Subcutaneous abdominal adipose tissue (tissue), 5 donors: ENCODE data around the gene RASL12.

Experiments used
- H3K27ac ChIP-seq: one replicate; pipeline ENCODE4 v1.7.0; 2013; ENCODE audit warnings: low read depth, mild to moderate bottlenecking, inconsistent platforms, low read length, moderate library complexity
- H3K27me3 ChIP-seq, 5 donors: one replicate each; pipeline ENCODE4 v1.7.0; 2013; ENCODE audit warnings: low read length in 5 of 5, inconsistent platforms in 1 of 5; ENCODE audit not compliant: control insufficient read depth in 5 of 5, insufficient read depth in 4 of 5
- H3K36me3 ChIP-seq, 5 donors: one replicate each; pipeline ENCODE4 v1.7.0; 2013; ENCODE audit warnings: low read length in 5 of 5; ENCODE audit not compliant: control insufficient read depth in 5 of 5, insufficient read depth in 5 of 5
- H3K4me1 ChIP-seq, 5 donors: one replicate each; pipeline ENCODE4 v1.7.0; 2013; ENCODE audit warnings: low read length in 5 of 5, mild to moderate bottlenecking in 3 of 5, moderate library complexity in 1 of 5; ENCODE audit not compliant: control insufficient read depth in 5 of 5, insufficient read depth in 5 of 5
- H3K4me3 ChIP-seq, 5 donors: one replicate each; pipeline ENCODE4 v1.7.0; 2013; ENCODE audit warnings: low read length in 5 of 5, low read depth in 1 of 5
- H3K9ac ChIP-seq, 5 donors: one replicate each; pipeline ENCODE4 v1.7.0; 2013; ENCODE audit warnings: low read length in 5 of 5, mild to moderate bottlenecking in 4 of 5, moderate library complexity in 3 of 5
- H3K9me3 ChIP-seq, 5 donors: one replicate each; pipeline ENCODE4 v1.7.0; 2013; ENCODE audit warnings: low read length in 5 of 5; ENCODE audit not compliant: control insufficient read depth in 5 of 5
- donor health status: healthy.
- donor health status: healthy.
- donor health status: healthy.
- donor health status: healthy.
- donor health status: healthy.

The RASL12 gene

DNA sequence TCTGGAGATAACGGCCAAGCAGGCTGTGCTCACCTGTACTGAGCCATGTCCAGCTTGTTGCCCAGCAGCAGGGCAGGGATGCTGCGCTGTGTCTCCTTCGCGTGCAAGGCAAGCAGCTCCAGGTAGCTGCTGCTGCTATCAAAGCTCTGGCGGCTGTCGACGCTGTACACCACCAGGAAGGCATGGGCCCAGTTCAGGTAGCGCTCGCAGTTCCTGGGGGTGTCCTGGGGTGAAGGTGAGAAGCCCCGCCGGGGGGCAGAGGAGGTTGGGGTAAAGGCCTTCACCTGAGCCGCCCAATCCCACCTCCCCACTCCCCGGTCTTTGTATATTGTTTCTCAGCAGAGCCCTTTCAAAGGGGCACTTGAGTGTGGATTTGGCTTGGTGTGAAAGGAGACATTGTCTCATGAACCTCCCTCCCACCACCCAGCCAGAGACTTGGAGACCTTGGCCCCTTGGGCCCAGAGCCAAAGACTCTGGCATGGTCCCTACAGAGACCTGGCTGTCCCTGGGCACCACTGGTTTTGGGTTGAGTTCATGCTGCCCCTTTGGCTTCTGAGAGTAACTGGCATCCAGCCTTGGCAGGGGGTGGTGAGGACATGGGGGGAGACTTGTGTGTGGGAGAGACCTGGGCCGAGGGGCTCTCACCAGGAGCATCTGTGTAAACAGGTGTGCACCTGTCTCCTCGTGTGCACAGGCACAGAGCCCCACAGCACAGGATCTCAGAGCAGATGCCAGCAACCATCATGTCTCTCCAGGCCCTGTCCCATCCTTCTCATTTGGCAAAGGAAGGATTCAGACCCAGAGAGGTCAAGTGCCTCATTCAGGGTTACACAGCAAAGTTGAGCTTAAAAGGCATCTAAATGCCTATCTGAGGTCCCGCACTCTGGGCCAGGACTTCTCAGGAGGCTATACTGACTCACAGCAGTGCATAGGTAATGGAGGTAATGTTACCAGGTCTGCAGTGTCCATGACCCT is 9.1 kb downstream of the RASL12 start:
- peaks cover 3 to 34% (median 10%) of the 10 kb centered on the region in 5 donors for H3K4me1 ChIP-seq
- peaks cover 0 to 3% (median 0%) of the 10 kb centered on the region in 5 donors for H3K27me3 ChIP-seq
- H3K9ac ChIP-seq = no peak overlapping the region
- H3K4me3 ChIP-seq = no peak overlapping the region
- H3K27ac ChIP-seq = no peak overlapping the region
- H3K9me3 ChIP-seq = peaks cover 0 to 4% (median 0%) of the 10 kb centered on the region in 5 donors
- H3K36me3 ChIP-seq = peaks cover 0 to 10% (median 6%) of the 10 kb centered on the region in 5 donors

DNA sequence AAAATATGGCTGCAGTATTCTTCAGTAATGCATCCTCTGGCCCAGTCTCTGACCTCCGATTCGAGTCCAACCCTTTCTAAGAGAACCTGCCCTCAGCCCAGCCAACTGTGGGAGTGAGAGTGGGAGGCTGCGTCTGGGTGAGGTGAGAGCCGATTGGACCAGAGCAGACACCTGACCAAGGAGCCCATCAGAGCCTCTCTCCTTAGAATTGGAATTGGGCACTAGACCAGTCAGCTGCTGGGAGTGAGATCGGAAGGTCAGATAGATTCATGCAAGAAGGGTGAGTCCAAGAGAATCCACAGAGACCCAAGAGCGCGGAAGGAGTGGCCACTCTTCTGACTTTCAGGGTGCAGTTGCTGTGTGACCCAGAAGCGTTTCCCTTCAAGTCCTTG is 10.2 kb downstream of the RASL12 start:
- Histone ChIP-seq H3K27ac (no peak overlapping the region), H3K4me1 (peaks cover 3 to 23% (median 10%) of the 10 kb centered on the region in 5 donors), H3K36me3 (peaks cover 0 to 13% (median 6%) of the 10 kb centered on the region in 5 donors), H3K9me3 (peaks cover 0 to 4% (median 0%) of the 10 kb centered on the region in 5 donors), H3K27me3 (peaks cover 0 to 3% (median 0%) of the 10 kb centered on the region in 5 donors), H3K9ac (no peak overlapping the region), H3K4me3 (no peak overlapping the region)

DNA sequence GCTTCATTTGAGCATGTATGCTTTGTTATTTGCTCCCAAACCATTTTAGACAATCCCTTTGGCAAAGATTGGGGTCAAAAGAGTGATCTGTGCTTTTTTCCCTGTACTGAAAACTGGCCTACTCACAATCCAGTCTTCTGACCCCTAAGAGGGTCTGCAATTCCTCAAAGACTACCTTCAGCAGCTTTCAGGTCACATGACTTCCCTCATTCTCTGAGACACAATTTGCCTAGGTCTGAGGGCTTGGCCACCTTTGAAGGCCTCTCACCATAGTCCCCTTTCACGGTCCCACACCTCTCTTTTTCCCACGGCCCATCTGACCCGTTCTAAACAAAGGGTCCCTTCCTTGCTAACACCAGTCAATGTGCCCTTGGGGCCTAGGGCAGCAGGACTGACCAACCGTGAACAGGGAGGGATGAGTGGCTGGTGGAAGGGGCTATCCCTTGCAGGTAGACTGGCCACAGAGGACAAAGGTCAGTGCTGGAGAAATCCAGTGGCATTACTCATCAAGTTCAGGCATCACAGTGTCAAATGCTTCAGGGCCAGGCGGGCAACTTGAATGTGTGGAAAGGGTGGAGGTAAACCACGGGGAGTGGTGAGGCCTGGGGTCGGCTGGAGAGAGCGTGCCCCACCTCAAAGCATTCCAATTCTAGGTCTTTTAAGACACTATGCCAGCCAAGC is 10.8 kb downstream of the RASL12 start:
- H3K4me1 ChIP-seq = peaks cover 3 to 18% (median 10%) of the 10 kb centered on the region in 5 donors
- H3K4me3 ChIP-seq = no peak overlapping the region
- peaks cover 0 to 4% (median 0%) of the 10 kb centered on the region in 5 donors for H3K9me3 ChIP-seq
- no peak overlapping the region for H3K27ac ChIP-seq
- H3K9ac ChIP-seq = no peak overlapping the region
- H3K27me3 ChIP-seq = peaks cover 0 to 3% (median 0%) of the 10 kb centered on the region in 5 donors
- peaks cover 0 to 13% (median 6%) of the 10 kb centered on the region in 5 donors for H3K36me3 ChIP-seq

DNA sequence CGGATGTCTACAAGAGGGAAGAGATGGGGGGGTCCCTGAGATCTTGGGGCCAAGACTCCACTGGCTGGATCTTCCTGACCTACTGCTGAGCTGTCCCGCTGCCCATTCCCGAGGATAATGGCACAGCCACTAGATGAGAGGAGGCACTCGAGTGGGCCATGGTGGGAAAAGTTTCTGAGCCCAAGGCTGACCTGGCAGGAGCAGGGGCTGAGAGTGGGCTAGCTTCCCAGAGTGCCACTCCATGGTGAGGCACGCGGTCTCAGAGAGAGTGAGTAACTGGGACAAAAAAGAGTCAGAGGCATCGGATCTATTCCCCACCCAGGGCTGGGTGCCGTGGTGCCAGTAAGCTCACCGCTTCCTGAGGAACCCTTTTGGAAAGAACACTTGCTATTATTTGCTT is 11.7 kb downstream of the RASL12 start:
- Histone ChIP-seq H3K27me3 (peaks cover 0 to 3% (median 0%) of the 10 kb centered on the region in 5 donors), H3K4me3 (no peak overlapping the region), H3K9me3 (peaks cover 0 to 4% (median 0%) of the 10 kb centered on the region in 5 donors), H3K27ac (no peak overlapping the region), H3K4me1 (peaks cover 3 to 13% (median 8%) of the 10 kb centered on the region in 5 donors), H3K36me3 (peaks cover 0 to 13% (median 6%) of the 10 kb centered on the region in 5 donors), H3K9ac (no peak overlapping the region)

DNA sequence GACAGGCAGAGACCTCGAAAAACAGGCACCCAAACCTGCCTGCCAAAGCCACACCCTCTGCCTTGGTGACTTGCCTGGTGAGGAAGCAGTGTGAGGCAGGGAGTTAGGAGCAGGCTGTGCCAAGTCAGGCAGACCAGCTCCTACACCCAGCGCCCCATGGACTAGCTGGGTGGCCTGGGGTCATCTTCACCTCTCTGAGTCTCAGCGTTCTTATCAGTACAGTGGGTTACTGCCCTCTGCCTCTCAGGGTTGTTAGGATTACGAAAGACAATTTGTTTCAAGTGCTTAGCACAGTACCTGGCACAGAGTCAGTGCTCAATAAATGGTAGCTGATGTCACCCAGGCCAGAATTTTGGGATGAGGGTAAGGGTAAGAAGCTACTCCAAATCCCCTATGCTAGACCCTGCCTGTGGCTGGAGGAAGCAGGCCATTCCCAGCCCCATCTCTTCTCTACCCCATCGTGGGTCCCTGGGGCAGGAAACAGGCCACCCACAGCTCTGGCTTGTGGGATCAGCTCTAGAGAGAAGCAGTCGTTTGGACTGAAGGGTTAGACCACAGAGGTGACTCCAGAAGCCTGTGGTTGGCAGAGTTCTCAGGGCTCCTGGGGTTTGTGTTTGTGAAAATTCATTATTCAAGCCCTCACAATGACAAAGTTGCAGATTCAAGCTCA is 12.5 kb downstream of the RASL12 start:
- Histone ChIP-seq H3K9ac (peak overlapping the region in 2 of 5 donors; percentile 10 to 18), H3K9me3 (peaks cover 0 to 1% (median 0%) of the 10 kb centered on the region in 5 donors), H3K27ac (no peak overlapping the region), H3K4me1 (peaks cover 0 to 7% (median 3%) of the 10 kb centered on the region in 5 donors), H3K36me3 (peaks cover 0 to 13% (median 6%) of the 10 kb centered on the region in 5 donors), H3K4me3 (no peak overlapping the region), H3K27me3 (peaks cover 0 to 3% (median 0%) of the 10 kb centered on the region in 5 donors)

DNA sequence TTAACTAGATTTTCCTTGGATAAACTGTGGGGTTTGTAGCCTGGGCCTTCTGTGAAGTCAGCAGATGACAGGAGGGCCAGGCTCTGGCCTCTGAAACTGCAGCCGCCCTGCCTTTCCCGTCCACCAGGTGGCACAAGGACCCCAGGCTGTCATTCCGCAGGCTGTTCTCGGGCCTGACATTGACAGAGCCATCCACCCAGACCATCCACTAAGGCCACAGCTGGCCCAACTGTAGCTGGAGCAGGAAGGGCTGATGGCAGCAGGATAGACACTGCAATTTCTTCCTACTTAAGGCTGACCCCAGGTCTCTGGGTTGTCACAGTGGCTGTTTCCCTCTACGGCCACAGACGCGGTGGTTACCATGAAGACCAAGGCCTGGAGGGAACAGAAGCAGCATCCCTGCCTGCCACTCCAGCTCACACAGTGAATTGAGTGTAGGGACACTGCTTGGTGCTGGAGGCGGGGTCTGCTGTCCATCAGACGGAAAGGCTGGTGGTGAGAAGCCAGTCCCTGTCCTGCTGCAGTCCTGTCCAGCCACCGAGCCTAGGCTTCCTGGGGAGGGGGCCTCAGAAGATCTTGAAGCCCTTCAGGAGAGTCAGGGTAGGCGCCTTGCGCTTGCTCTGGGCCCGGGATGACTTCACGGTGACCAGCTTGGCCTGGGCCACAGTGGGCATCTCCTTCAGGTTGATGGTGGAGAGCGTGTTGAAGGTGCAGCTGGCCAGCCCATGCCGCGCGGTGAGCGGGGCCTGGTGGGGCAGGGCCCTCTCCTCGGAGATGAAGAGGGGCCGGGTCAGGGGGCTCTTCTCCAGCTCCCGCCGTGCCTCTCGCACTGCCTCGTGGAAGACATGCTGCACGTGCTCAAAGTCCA is 13.2 kb downstream of the RASL12 start:
- Histone ChIP-seq H3K27ac (no peak overlapping the region), H3K9ac (peak overlapping the region in 1 of 5 donors; percentile 18), H3K4me3 (no peak overlapping the region)

DNA sequence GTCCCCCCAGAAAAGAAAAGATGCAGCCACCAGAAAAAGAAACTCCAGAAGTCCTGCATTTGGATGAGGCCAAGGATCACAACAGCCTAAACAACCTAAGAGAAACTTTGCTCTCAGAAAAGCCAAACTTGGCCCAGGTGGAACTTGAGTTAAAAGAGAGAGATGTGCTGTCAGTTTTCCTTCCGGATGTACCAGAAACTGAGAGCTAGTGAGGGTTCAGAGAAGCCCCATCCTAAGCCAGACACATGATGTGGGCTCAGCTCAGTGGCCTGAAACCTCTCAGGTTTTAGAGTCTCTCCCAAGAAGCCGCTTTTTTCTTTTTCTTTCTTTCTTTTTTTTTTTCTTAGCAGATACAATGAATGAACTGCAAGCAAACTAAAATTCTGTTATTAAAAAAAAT is 14.8 kb downstream of the RASL12 start:
- H3K27me3 ChIP-seq = no peaks in the 10 kb centered on the region
- H3K9me3 ChIP-seq = no peaks in the 10 kb centered on the region
- no peak overlapping the region for H3K27ac ChIP-seq
- no peak overlapping the region for H3K4me3 ChIP-seq
- no peak overlapping the region for H3K9ac ChIP-seq
- peaks cover 0 to 6% (median 0%) of the 10 kb centered on the region in 5 donors for H3K36me3 ChIP-seq
- peaks cover 7 to 18% (median 10%) of the 10 kb centered on the region in 5 donors for H3K4me1 ChIP-seq

More for the DNA sequence above, 13.2 kb downstream of the RASL12 start:
- H3K36me3 ChIP-seq = peaks cover 0 to 13% (median 6%) of the 10 kb centered on the region in 5 donors
- H3K27me3 ChIP-seq = peaks cover 0 to 3% (median 0%) of the 10 kb centered on the region in 5 donors
- H3K9me3 ChIP-seq = no peaks in the 10 kb centered on the region
- H3K4me1 ChIP-seq = peaks cover 3 to 12% (median 5%) of the 10 kb centered on the region in 5 donors

DNA sequence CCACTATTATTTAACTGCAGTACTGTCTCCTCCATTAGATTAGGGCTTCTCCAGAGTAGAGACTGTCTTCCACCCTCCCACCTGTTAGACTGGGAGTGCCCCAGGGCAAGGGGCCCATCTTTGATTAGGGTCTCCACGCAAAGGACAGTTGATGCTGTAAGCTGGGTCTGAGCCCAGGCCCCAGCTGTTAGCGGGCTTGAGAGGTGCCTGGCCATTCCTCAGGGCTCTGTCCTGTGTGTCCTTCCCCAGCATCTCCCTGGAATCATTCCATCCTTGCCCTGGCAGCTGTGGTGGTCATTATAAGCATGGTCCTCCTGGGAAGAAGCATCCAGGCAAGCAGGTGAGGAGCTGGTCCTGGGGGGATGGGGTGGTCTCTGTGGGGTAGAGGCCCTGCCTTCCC is 16.5 kb downstream of the RASL12 start:
- no peak overlapping the region for H3K27ac ChIP-seq
- H3K9ac ChIP-seq = no peak overlapping the region
- H3K27me3 ChIP-seq = no peaks in the 10 kb centered on the region
- H3K4me3 ChIP-seq = no peak overlapping the region
- no peaks in the 10 kb centered on the region for H3K9me3 ChIP-seq
- peaks cover 0 to 3% (median 0%) of the 10 kb centered on the region in 5 donors for H3K36me3 ChIP-seq
- H3K4me1 ChIP-seq = peaks cover 7 to 18% (median 10%) of the 10 kb centered on the region in 5 donors

DNA sequence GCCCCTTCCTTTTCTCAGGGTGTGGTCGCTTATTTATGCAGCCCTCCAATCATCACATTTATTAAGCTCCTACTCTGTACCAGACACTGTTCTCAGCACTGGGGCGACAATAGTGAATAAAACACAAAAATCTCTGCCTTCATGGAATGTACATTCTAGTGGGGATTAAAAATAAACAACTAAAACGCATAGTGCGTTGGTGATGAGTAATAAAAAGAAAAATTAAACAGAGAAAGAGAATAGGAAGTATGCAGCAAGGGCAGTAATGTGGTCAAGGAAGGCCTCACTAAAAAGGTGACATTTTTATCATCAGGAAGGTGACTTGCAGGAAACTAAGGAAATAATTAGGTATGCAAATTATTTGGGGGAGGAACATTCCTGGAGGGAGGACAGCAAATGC is 17.5 kb downstream of the RASL12 start:
- peaks cover 5 to 15% (median 10%) of the 10 kb centered on the region in 5 donors for H3K4me1 ChIP-seq
- no peaks in the 10 kb centered on the region for H3K27me3 ChIP-seq
- H3K4me3 ChIP-seq = no peak overlapping the region
- H3K36me3 ChIP-seq = peaks cover 0 to 3% (median 0%) of the 10 kb centered on the region in 5 donors
- H3K9me3 ChIP-seq = no peaks in the 10 kb centered on the region
- no peak overlapping the region for H3K27ac ChIP-seq
- no peak overlapping the region for H3K9ac ChIP-seq
